CD14-positive monocyte (primary cell): ENCODE results near the gene RNASE12. TPM values are rescaled to one million over a fixed set of nuclear protein-coding genes. Genes with fewer than 3 reads are reported as not detected.

Experiments
- DNase-seq, 3 donors: peaks; one replicate each; pipeline ENCODE4 v3.0.0-alpha.2; 2011 to 2022
- H2AFZ ChIP-seq: 2 replicates; pipeline ENCODE4 v1.6.0; 2012; ENCODE audit warnings: mild to moderate bottlenecking, low read depth, low read length, inconsistent platforms; ENCODE audit not compliant: insufficient read depth, poor library complexity, severe bottlenecking
- H3K27ac ChIP-seq, 2 donors: 1 replicate in 1 of 2; 2 replicates in 1 of 2; pipeline ENCODE4 v1.5.1; 2012 to 2013; ENCODE audit warnings: low read length in 2 of 2, control low read depth in 1 of 2, inconsistent platforms in 1 of 2, low read depth in 1 of 2, mild to moderate bottlenecking in 1 of 2
- H3K27me3 ChIP-seq, 2 donors: one replicate each; pipeline versions ENCODE4 v1.6.0 to v1.6.1; 2011 to 2013; ENCODE audit warnings: low read length in 2 of 2; ENCODE audit not compliant: control insufficient read depth in 2 of 2, insufficient read depth in 2 of 2
- H3K36me3 ChIP-seq, 2 donors: replicated peaks in 1 of 2; 1 replicate in 1 of 2; 2 replicates in 1 of 2; pipeline versions ENCODE4 v1.5.1 to v1.6.1; 2012 to 2013; ENCODE audit warnings: low read length in 2 of 2, control low read depth in 1 of 2, inconsistent platforms in 1 of 2, mild to moderate bottlenecking in 1 of 2; ENCODE audit not compliant: insufficient read depth in 2 of 2, control insufficient read depth in 1 of 2
- H3K4me1 ChIP-seq, 2 donors: 1 replicate in 1 of 2; 2 replicates in 1 of 2; pipeline versions ENCODE4 v1.5.1 to v1.6.1; 2012 to 2013; ENCODE audit warnings: low read length in 2 of 2, control low read depth in 1 of 2, inconsistent platforms in 1 of 2, mild to moderate bottlenecking in 1 of 2, moderate library complexity in 1 of 2; ENCODE audit not compliant: insufficient read depth in 2 of 2, control insufficient read depth in 1 of 2
- H3K4me2 ChIP-seq: replicated peaks from 2 replicates; pipeline ENCODE3; 2012; ENCODE audit warnings: low read length, moderate library complexity, mild to moderate bottlenecking; ENCODE audit not compliant: poor library complexity, severe bottlenecking; ENCODE audit errors: extremely low read depth
- H3K4me3 ChIP-seq, 3 experiments: fragments of 200-600 bp in 1 of 3; sonication (generic) in 1 of 3; replicated peaks in 1 of 3; 1 replicate in 2 of 3; 2 replicates in 1 of 3; pipeline ENCODE4 v1.5.1; 2011 to 2013; ENCODE audit warnings: low read length in 3 of 3, mild to moderate bottlenecking in 3 of 3, control low read depth in 2 of 3, low read depth in 2 of 3, inconsistent platforms in 1 of 3, moderate library complexity in 1 of 3
- H3K79me2 ChIP-seq: 2 replicates; pipeline ENCODE4 v1.6.0; 2012; ENCODE audit warnings: mild to moderate bottlenecking, control low read depth, inconsistent platforms, low read length, moderate library complexity; ENCODE audit not compliant: insufficient read depth
- H3K9ac ChIP-seq: 2 replicates; pipeline ENCODE4 v1.6.0; 2017; ENCODE audit warnings: low read length, mild to moderate bottlenecking; ENCODE audit not compliant: insufficient read depth, poor library complexity, severe bottlenecking
- H3K9me3 ChIP-seq, 2 donors: replicated peaks in 1 of 2; 1 replicate in 1 of 2; 2 replicates in 1 of 2; pipeline versions ENCODE4 v1.5.1 to v1.6.1; 2012 to 2013; ENCODE audit warnings: low read length in 2 of 2, control low read depth in 1 of 2; ENCODE audit not compliant: control insufficient read depth in 1 of 2, insufficient read depth in 1 of 2
- H4K20me1 ChIP-seq: 2 replicates; pipeline ENCODE4 v1.6.0; 2012; ENCODE audit warnings: mild to moderate bottlenecking, low read length, control low read depth, moderate library complexity; ENCODE audit not compliant: insufficient read depth
- H3K27ac Mint-ChIP-seq, 7 donors: one replicate each; pipeline ENCODE4 v1.8.0; 2020; ENCODE audit warnings: mild to moderate bottlenecking in 7 of 7, mixed read lengths in 7 of 7, moderate library complexity in 6 of 7, inconsistent platforms in 2 of 7
- H3K27me3 Mint-ChIP-seq, 3 donors: one replicate each; pipeline ENCODE4 v1.8.0; 2021 to 2022; ENCODE audit warnings: low read depth in 3 of 3, mild to moderate bottlenecking in 3 of 3, mixed read lengths in 3 of 3, moderate library complexity in 3 of 3, inconsistent platforms in 1 of 3
- H3K36me3 Mint-ChIP-seq, 2 donors: one replicate each; pipeline ENCODE4 v1.8.0; 2020; ENCODE audit warnings: mixed read lengths in 2 of 2, inconsistent platforms in 1 of 2, mild to moderate bottlenecking in 1 of 2
- H3K4me1 Mint-ChIP-seq: one replicate; pipeline ENCODE4 v1.8.0; 2020; ENCODE audit warnings: mild to moderate bottlenecking, mixed read lengths
- H3K4me3 Mint-ChIP-seq, 2 donors: one replicate each; pipeline ENCODE4 v1.8.0; 2020; ENCODE audit warnings: mild to moderate bottlenecking in 2 of 2, mixed read lengths in 2 of 2, moderate library complexity in 1 of 2
- H3K9me3 Mint-ChIP-seq, 7 donors: one replicate each; pipeline ENCODE4 v1.8.0; 2020 to 2022; ENCODE audit warnings: mixed read lengths in 7 of 7, mild to moderate bottlenecking in 6 of 7, moderate library complexity in 6 of 7, inconsistent platforms in 2 of 7
- CTCF ChIP-seq: fragments of 200-600 bp; IDR thresholded peaks from one replicate; pipeline ENCODE4 v1.8.0; 2022; ENCODE audit warnings: antibody characterized with exemption, mild to moderate bottlenecking
- WGBS: methylation state at CpG from one replicate; pipeline ENCODE4 v1.1.5; 2013; ENCODE audit warnings: missing lambda C conversion rate; ENCODE audit not compliant: insufficient coverage; 5-methylcytosine and 5-hydroxymethylcytosine counted together
- intact Hi-C, 2 donors: fragments of 100-400 bp; cut with micrococcal nuclease; formaldehyde crosslinking; loops; one replicate each; pipeline versions ENCODE4 v1.15.0 to v1.15.1; 2023
- polyA plus RNA-seq, 3 donors: library from polyadenylated mRNA; depleted of rRNA in 1 of 3; unstranded in 2 of 3; stranded (reverse) in 1 of 3; fragments of 300-500 nt in 2 of 3; fragments of >200 nt in 1 of 3; fragmentation: Illumina TruSeq in 2 of 3; gene quantifications; 1 replicate in 2 of 3; 2 replicates in 1 of 3; pipeline ENCODE4 v1.2.3, GENCODE V29; 2012 to 2021

Gene RNASE12
- polyA plus RNA-seq, 3 donors: not detected

GRCh38 chr14:20592574-20592973, 1.4 kb upstream of the RNASE12 start:
- intact Hi-C loops: no loop called here
- Mint-ChIP-seq H3K36me3 (no peaks in the 10 kb centered on the region), H3K4me3 (no peak overlapping the region), H3K27ac (no peak overlapping the region), H3K9me3 (peaks cover 0 to 3% (median 0%) of the 10 kb centered on the region in 7 donors), H3K4me1 (peaks cover 6% of the 10 kb centered on the region), H3K27me3 (peaks cover 0 to 5% (median 0%) of the 10 kb centered on the region in 3 donors)
- no peaks in the 10 kb centered on the region for H3K79me2 ChIP-seq
- no peak overlapping the region for H3K4me2 ChIP-seq
- H3K4me1 ChIP-seq: no peaks in the 10 kb centered on the region
- no peaks in the 10 kb centered on the region for H3K9me3 ChIP-seq
- no peak overlapping the region for H3K4me3 ChIP-seq
- no peak overlapping the region for H3K9ac ChIP-seq
- no peaks in the 10 kb centered on the region for H3K27me3 ChIP-seq
- H3K36me3 ChIP-seq: no peaks in the 10 kb centered on the region
- DNase-seq: no peak
- no CpG with 5 or more reads among the region's 1 CpG for WGBS
- H3K27ac ChIP-seq: no peak overlapping the region
- no peak overlapping the region for H2AFZ ChIP-seq
- H4K20me1 ChIP-seq: no peaks in the 10 kb centered on the region
- TF ChIP-seq CTCF: no peak

- Histone ChIP-seq H3K4me2 (no peak within 1 kb of the TSS), H3K4me1 (no peaks in the 10 kb centered on the region), H4K20me1 (no peaks in the 10 kb centered on the region), H3K79me2 (no peaks in the 10 kb centered on the region), H3K27me3 (no peaks in the 10 kb centered on the region), H2AFZ (no peak within 1 kb of the TSS), H3K9me3 (no peaks in the 10 kb centered on the region), H3K27ac (no peak within 1 kb of the TSS), H3K36me3 (no peaks in the 10 kb centered on the region), H3K9ac (no peak within 1 kb of the TSS), H3K4me3 (no peak within 1 kb of the TSS)
- Mint-ChIP-seq H3K9me3 (peaks cover 2 to 5% (median 4%) of the 10 kb centered on the region in 7 donors), H3K36me3 (no peaks in the 10 kb centered on the region), H3K4me3 (no peak within 1 kb of the TSS), H3K27me3 (peaks cover 0 to 3% (median 2%) of the 10 kb centered on the region in 3 donors), H3K4me1 (peaks cover 17% of the 10 kb centered on the region), H3K27ac (no peak within 1 kb of the TSS)
- 86% methylated on average over 6 of the region's 6 CpGs for WGBS
- no peak for TF ChIP-seq CTCF
- intact Hi-C loops: no loop called here
- DNase-seq: no peak
These were observed 3.6 kb downstream of the RNASE12 start, which contains the start of gene RNASE11 for GRCh38 chr14:20587489-20588154. RNASE11 (minus strand) TSS chr14:20588001.
